Neural progenitor cell (in vitro differentiated cells): ENCODE data around the gene GCM1.

Source experiments
- EZH2 ChIP-seq: fragments of 200-600 bp; sonication (generic); IDR thresholded peaks from 2 replicates; pipeline ENCODE4 v1.6.1; 2017; ENCODE audit warnings: antibody characterized with exemption, mild to moderate bottlenecking, moderate library complexity
- EZH2phosphoT487 ChIP-seq: fragments of 200-600 bp; sonication (generic); IDR thresholded peaks from 2 replicates; pipeline ENCODE4 v1.6.1; 2017; ENCODE audit warnings: antibody characterized with exemption
- TF ChIP-seq, protein P1 (sequence below): fragments of 200-600 bp; sonication (generic); IDR thresholded peaks from 2 replicates; pipeline ENCODE4 v1.5.1; 2017; ENCODE audit warnings: antibody characterized with exemption, mild to moderate bottlenecking

DNA sequence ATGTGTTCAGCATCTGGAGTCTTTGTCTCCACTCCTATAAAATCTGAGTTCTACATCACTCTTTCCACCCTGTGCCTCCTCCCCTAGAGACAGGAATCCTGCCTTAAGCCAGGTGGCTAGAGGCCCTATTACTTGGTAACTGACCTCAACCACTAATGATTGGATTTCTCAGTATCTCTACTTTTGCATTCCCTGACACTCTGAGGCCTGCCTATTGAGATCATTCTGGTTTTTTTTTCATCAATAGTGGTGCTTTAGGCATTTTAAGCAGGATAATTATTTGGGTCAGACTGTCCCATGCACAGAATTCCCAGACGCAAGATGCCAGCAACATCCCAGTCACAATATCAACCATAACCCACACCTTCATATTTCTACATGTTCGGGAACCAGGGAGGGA, 3.9 kb upstream of the GCM1 start:
- TF ChIP-seq, protein P1, sequence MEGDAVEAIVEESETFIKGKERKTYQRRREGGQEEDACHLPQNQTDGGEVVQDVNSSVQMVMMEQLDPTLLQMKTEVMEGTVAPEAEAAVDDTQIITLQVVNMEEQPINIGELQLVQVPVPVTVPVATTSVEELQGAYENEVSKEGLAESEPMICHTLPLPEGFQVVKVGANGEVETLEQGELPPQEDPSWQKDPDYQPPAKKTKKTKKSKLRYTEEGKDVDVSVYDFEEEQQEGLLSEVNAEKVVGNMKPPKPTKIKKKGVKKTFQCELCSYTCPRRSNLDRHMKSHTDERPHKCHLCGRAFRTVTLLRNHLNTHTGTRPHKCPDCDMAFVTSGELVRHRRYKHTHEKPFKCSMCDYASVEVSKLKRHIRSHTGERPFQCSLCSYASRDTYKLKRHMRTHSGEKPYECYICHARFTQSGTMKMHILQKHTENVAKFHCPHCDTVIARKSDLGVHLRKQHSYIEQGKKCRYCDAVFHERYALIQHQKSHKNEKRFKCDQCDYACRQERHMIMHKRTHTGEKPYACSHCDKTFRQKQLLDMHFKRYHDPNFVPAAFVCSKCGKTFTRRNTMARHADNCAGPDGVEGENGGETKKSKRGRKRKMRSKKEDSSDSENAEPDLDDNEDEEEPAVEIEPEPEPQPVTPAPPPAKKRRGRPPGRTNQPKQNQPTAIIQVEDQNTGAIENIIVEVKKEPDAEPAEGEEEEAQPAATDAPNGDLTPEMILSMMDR = no peak
- no peak for TF ChIP-seq EZH2phosphoT487
- TF ChIP-seq EZH2 = no peak
